Endometrium (tissue), 2 donors: ENCODE measurements around the gene DLX1.

Experiments used
- FAIRE-seq: peaks from 2 replicates; lab custom pipeline; 2012; peaks lifted over from hg19 to GRCh38; lab: Jason Lieb, UNC
- donor health status: control.
- donor health status: control.

The DLX1 gene

DNA sequence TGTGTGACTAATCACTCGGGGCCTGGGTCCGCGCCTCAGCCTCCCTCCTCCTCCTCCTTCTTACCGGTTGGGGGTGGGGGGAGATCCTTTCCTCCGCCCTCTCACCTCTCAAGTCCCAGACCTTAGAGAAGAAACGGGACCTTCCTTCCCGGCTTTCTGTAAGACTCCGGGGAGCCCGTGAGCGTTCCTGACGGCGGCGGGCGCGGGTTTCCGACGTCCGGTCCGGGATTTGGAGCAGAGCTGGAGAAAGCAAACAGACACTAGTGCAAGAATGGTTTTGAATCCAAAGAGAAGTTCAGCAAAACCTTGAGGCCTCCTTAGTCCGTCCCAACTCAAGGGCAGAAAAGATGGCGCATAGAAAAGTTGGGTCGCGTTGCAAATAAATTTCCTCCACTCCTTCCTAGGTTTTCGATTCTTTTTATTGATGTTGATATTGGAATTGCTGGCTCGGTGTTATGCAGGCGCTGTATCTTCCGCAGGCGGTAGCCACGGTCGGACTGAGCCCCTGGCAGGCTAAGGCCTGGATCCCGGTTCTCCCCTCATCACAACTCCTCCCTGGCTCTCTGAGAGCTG lies 2.0 kb downstream of the DLX1 start:
- no peak for FAIRE-seq

DNA sequence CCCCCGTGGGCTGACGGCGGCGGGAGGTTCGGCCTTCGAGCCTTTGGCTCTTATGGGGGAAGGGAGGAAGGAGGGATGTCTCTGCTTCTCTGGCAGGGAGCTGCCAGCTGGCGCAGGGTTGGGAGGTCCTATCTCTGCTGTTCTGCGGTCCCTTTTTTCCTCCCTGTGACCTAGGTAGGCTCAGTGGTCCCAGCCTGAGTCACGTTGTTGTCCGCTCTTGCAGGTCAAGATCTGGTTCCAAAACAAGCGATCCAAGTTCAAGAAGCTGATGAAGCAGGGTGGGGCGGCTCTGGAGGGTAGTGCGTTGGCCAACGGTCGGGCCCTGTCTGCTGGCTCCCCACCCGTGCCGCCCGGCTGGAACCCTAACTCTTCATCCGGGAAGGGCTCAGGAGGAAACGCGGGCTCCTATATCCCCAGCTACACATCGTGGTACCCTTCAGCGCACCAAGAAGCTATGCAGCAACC lies 2.5 kb downstream of the DLX1 start:
- no peak for FAIRE-seq

DNA sequence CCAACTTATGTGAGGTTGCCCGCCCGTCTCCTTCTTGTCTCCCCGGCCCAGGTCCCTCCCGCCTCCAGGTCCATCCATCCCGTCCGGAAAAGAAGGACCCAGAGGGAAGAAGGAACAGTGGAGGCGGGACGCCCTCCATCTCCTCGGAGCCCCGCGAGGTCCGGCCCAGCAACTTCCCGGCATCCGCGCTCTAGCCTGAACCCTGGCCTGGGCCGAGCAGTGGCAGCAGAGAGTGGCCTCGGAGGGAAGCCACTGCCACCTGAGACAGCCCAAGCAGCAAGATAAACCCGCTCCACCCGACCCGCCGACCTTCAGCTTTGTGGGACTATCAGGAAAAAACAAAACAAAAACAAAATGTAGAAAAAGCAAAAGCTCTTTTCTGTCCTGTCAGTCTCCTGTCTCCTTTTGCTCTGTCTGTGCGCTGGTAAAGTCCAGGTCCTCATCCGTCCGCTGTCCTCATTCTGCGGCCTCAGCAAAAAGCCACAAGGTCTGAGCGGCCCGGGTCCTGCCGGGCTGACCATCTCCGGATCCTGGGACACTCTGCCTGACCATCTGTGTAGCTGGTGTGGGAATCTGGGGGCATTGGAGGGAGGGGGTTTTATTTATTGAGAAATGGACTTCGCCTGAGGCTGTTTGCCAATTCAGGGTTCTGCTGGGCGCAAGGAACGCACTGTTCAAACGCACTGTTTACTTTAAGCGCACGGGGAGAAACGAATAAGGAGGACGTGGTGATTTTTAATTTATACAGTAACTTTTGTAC lies 3.1 kb downstream of the DLX1 start:
- no peak for FAIRE-seq

DNA sequence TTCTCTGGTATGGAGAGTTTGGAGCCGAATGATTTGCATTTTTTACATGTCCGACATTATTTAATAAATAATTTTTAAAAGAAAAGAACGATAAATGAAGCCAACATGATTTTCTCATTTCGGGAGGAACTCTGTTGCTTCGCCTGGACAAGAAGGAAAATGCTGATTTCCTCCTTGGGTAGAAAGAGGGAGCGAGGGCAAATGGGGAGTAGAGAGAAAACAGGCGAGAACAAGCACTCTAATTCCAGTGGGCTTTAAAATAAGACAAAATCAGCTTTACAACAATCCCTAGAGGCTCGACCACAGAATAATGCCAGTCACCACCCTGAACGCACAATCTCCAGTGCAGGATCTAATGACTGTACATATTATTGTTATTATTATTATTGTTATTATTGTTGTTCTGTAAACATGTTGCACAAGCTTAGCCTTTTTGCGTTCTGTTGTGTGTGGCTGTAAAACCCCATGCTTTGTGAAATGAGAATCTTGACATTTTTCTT lies 3.7 kb downstream of the DLX1 start:
- no peak for FAIRE-seq

DNA sequence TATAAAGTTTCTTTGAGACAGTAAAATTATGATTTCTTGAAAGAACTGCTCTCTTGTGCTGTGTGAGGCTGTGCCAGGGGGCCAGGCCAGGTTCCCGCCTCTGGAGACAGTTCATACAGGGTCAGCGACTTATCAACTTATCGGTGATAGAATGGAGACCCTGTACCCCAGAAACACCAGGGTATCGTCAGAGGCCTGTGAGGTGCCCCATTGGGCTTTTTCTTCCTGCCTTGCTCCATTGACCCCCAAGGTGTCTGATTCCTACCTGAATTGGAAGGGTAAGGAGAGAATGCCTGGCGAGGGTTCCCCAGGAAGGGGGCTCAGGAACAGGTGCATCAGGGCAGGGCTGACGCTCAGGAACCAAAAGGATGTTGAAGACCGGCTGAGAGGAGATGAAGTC lies 4.3 kb downstream of the DLX1 start:
- FAIRE-seq, result no peak

DNA sequence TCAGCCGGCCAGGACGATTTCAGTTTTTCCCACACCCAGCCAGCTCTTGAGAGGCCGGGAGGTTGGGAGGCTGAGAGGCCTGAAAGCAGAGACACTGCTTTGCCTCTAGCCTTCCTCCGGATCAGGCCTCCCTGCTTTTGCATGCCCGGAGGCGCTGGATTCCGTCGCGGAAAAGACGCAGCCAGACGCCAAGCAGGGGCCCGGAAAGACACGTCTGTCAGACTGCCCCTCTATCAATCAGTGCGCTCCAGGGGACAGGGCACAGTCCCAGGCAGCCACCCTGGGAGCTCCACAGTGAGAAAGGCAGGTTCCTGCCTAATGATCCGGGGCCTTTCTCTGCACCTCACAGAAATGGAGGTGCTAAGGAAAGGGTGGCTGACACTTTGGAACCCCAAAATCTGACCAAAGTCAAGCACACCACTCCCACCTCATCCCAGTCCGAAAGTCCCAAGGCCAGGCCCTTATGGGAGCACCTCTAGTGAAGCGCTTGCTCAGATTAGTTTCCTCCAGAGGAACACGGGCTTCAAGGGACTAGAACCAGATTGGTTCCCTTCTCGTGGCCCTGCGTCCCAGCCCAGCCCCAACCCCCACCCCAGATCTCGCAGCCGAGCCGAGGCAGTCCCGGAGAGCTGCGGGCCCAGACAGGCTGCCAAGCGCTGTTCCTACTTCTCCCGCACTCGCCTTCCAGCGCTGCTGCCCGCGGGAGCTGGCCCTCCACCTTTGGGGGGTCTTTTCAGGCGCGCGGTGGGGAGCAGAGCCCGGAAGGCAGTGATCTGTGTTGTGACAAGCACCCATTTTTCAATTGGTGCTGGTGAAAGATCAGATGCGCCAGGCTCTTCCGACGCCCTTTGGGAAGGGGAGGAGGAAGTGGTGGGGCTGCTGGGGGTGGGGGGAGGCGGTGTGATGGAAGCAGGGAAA lies 5.0 kb downstream of the DLX1 start:
- no peak for FAIRE-seq

DNA sequence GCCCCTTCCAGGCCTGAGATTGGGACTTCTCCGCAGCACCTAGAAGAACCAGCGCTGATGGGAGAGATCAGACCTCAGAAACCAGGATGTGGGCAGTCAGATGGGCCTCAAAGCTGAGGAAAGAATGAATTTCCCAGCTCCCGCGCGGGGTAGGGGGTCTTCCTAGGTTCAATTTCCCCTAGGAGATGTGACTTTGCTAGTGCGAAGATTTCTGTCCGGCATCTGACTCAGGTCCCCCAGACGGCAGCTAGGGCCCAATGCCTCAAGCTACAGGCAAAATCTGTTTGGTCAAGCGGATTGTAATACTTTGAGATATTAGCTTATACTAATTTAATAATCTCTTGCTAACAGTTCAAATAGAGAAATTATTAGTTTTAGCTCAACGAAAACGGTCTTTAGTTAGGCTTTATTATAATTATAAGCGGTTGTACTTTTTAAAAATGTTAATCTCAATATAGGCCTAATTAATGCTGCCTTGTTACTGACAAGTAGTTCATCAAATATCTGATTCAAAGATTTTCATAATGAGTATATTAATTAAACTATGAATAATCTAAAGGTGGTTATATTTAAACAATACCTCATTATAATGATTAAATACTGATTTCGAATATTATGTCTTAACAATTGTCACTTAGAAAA lies 5.8 kb downstream of the DLX1 start:
- FAIRE-seq, result no peak

DNA sequence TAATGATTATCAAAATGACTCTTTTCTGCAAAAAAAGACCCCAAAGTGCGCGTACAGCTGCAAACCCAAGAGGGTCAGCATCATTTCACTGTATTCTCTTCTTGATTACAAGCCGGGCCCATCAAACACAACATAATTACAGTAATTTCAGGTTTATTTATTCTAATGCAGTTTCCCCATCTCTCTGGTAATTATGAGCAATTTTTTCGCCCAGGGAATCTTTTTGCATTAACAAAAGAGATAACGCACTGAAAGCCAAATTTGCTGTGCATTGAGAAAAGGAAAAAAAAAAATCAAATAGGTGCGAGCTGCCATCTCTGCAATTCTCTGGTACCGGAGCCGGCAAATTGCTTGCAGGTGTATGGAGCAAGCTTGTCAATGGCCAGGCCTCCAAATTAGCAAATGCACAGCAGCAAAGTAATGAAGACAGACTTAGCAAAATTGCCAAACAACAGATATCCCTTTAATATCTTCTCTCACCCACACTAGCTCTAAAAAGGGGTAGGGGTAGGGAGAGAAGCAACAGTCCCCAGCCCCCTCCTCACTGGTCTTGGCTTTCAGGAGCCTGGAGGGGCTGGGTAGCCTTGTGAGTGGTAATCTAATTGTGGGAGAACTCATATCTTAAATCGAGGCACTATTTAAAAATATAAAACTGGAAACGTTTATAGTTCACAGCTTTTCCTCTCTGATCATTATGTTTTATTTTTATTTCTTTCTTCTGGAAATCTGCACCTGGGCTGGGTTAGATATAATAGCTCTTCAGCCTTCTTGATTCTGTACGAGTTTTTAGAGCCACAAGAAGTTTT lies 6.7 kb downstream of the DLX1 start:
- no peak for FAIRE-seq

DNA sequence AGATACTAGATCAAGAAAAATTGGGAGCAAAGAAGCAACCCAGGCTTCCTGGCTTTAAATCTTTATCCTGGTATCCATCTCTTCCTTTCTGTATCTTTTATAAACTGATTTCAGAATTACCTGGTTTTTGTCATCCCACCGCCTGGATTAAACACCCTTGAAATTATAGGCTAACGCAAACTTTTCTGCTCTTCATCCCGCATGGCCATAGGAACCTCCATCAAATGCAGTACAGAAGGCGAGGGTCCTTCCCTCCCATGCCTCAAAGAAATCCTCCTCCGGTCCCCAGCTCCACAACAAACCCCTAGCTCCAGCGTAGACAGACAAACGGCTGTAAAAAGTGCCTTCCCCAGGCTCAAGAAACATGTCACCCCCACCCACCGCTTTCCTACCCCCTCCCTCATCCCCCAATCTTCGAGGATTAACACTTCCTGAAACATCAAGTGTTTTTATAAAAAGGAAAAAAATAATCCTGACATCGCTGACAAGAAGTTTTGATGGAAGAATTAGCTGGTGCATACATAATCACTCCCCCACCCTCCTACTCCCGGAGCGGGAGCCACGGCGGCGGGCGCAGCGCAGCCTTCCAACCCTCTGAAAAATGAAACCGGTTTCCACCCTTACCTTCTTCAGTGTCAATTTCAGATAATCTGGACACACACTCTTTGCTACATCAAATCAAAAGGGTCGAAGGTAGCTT lies 7.6 kb downstream of the DLX1 start:
- FAIRE-seq, result no peak

DNA sequence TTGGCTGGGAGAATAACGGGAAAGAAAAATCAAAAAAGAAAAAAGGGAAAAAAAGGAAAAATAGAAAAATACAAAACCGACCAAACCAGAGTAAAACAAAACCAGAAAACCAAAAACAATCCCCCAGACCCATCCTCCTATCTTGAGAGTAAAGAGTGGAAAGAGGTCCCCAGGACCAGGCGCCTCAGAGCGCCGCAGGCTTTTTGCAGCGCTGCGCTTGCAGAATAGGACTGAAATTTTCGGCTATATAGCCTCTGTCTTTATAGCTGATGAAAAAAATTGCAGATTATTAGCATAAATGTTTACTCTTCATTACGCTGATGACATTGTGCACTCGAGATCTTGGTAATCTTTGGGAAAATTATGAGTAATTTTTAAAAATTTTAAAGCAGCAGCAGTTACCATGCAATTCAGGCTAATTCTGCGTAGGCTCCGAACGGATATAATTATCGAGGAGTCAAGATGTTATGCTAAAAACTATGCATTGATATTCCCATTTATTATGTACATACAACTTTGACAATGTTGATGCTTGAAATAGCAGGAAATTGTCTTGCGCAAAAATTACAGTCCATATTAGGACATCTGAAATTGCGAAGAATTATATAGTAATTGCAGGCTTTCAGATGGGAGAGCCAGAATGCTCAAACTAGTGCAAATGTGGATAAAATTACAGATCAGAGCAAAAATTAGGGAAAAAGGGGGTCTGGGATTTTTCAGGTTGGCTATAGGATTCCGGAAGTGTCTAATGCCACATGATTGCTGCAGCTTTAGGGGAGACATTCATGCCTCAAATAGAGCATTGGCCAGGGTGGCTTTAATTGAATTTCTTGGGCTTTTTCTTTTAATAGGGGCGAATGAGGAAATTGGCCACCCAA lies 8.3 kb downstream of the DLX1 start:
- FAIRE-seq, result no peak

DNA sequence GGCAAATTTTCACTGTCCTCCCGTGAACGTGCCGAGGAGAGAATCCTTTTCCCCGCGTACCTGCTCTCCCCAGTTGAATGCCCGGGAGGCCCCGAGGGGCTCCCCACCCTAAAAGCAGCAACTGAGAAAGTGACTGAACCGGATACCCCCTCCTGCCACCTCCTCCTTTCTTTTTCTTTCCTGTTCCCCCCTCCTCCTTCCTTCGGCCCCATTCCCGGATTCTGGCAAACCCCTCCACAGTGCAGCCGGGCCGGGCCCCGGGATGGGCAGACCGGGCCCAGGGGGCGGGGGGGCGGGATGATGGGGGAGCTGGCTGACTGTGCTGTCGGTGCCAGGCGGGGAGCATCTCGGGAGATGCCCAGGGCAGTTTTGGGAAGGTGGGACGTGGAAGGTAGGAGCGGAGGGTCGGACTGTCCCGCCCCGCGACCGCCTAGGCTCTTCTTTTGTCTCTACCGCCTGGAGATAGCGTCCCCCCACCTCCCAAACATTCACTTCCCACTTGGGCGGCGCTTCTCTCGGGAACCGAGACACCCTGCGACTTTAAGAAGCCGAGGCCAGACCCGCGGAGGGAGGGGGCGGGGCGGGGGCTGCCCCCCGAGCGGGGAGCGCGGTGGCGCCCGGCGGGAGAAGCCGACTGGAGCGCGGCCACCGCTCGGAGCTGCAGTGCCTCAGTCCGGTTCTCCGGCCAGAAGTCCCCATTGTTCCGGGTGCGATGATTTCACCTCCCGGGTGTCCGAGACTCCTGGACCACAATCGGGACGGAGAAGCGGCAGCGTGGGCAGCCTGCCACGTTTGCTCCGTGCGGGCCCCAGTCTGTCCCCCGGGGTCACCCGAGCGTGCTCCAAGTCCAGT lies 9.2 kb downstream of the DLX1 start:
- FAIRE-seq, result no peak

DNA sequence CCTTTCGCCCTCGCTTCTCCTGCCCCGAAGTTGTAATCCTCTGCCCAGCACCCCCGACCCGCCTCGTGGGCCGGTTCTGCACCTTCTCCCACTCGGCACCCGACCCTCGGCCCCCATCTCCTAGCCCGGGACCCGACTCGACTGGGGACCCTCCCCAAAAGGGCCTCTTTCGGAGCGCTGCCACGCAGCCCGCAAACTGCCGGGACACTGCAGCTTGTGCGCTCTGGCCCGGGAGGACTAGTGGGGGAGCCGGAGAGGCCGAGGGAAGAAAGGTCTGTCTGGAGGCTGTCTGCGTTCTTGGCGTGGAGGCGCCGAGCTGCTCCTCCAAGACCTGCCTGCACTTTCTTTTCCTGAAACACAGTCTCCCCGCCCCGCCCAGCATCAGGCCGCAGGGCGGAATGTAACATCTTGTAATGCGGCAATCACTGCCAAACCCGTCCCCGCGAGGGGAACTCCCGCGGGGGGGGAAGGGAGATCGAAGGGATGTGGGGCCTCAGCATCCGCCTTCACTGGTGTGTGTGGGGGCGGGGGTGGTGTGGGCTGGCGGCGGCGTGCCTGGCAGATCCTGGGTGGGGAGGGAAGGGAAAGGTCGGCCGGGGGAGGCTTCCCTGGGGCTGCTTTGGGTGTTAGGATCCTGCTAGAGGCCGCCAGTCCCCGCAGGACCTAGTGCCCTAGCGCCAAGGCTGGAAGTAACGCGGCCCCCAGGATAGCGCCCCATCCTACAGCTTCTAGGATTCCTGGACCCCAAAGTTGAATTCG lies 10.0 kb downstream of the DLX1 start:
- FAIRE-seq, result no peak

DNA sequence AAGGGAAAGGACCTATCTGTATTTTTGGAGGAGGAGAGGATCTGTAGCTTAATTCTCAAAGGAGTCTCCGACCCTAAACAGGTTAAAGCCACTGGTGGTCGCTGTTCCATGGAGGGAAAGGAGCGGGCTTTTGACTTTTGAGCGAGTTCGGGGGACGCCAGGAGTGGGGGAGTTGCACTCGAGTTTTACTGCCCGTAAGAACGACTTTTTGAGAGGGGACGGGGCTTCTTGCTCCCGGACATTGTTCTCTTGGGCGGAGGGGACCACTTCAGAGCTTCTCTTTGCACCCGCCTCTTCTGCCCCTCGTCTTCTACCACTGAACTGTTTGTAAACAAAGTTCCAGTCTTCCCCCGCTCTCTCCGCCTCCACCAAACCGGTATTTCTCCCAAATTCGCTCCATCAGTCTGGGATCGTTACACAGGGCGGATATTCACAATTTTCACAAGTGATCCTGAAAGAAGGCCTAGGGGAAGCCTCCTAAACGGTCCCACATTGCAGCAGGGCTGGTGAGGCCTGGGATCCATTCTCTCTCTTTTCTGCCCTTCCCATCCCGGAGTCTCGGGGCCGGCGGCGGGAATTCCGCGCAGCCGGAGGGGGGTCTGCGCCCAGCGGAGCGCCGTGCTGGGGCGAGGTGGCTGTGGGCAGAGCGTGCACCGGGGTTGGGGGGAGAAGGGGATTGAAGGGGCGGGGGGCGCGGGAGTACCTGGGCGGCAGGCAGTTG lies 10.8 kb downstream of the DLX1 start:
- no peak for FAIRE-seq

DNA sequence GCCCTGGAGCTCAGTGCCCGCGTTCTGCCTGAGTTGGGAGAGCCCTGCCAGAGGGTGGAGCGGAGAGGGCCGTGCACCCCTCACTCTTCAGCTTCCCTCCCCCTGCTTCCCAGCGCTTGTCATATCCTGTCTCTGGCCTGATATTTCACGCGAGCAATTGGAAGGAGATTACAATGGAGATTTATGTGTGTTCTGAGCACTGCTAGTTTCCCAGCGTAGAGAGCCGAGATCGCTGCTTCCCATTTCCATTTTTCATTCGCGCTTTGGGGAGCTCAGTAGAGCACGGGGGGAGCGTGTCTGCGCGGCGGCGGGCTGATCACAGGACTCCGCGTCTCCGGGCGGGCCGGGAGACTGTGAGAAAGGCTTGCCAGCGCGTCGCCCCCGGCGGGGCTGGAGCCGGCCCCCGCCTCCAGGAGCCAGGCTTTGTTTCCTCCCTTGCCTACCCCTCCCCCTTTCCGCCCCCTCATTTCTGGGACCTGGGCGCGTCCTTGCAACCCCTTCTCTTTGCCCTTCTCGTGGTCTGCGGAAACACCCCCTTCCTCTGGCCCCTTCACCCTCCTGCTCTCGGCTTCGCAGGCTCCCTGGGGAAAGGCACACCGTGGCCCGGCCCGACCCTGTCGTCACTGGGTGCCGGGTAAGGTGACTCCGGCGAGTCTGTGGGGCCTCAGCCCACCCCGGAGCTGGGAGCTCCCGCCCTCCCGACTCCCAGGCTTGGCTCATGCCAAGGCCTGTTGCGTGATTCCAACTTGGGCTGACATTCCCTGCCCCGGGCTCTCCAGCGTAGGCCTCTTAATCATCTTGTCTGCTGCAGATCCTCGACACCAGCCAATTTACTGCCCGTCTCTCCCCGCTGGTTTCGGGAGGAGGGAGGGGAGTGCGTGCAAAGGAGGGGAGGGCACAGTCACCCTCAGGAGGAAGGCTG lies 11.6 kb downstream of the DLX1 start:
- no peak for FAIRE-seq

DNA sequence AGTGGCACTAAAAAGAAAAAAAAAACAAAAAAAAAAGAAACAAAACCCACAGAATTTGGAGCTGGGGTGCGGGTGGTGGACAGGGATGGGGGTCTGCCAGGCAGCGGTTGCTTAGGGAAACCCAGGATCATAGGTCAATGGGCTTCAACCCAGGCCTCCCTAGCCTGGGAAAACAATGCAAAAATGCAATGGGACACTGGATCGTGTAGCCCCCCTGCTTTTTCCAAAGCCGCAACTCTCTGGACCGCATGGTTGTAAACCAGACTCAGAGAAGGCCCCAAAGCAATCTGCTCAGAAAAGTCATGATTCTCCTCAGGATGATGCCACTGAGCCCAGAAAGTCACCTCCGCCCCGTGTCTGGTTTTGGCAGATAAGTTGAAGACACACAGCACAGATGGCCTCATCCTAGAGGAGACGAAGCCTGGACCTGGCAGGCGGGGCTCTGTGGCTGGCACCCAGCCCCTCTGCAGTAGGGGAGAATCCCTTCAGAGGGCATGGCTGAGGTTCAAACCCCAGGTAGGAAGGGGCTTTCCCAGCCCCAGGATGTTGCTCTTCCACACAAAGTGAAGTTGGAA lies 12.3 kb downstream of the DLX1 start:
- FAIRE-seq, result no peak

DNA sequence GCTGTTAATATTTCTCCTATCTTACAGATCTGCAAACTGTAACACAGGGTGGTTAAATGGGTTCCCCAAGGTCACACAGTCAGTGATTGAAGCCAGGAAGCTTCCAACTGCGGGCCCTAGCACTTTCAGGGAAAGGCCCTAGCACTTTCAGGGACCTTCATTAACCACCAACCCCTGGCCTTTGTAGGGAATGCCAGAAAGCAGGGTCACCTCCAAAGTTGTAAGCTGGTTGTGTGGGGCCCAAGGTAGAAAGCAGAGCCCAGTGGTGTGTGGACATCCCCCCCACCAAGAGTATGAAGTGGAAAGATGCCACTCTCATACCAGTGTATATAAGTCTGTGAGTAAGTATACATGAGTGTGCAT lies 13.0 kb downstream of the DLX1 start:
- FAIRE-seq, result no peak
